Measurements from ENCODE around the gene BLM. TPM values are rescaled to one million over a fixed set of nuclear protein-coding genes. Genes with fewer than 3 reads are reported as not detected.

BLM gene
- total and polyA plus RNA-seq, 2 of the 4 experiments (the other 2 are of a cell fraction): 2.5 to 6.5 TPM

GRCh38 chr15:90718232-90718631 is 1.1 kb downstream of the BLM start:
- Histone ChIP-seq H3K9ac (ENCODE audit: low read depth, low read length) (no peak overlapping the region), H3K27me3 (ENCODE audit: control insufficient read depth, insufficient read depth, low read length) (no peaks in the 10 kb centered on the region), H4K20me1 (ENCODE audit: insufficient read depth, low read length) (no peaks in the 10 kb centered on the region), H3K4me1 (ENCODE audit: control insufficient read depth, insufficient read depth, low read length) (peaks cover 2% of the 10 kb centered on the region; the same call in 1 of the 2 replicates), H3K23ac (ENCODE audit: low read depth, low read length) (peak overlapping the region; percentile 41; the same call in 1 of the 2 replicates), H3K4me3 (ENCODE audit: insufficient read depth, low read depth, low read length) (no peak overlapping the region), H3K79me1 (ENCODE audit: low read depth in 1 of 2, low read length in 2 of 2) (peaks cover 10 to 21% of the 10 kb centered on the region in 2 experiments; a peak in 3 of 4 replicates), H4K91ac (ENCODE audit: insufficient read depth, low read depth, low read length) (no peak overlapping the region), H2BK20ac (ENCODE audit: low read depth, low read length) (no peak overlapping the region), H2AFZ (replicated peaks; ENCODE audit: low read length, poor library complexity) (no peak overlapping the region), H3K4ac (ENCODE audit: low read depth, low read length) (no peak overlapping the region), H3K9me3 (ENCODE audit: control insufficient read depth, insufficient read depth, low read length) (no peaks in the 10 kb centered on the region), H2BK120ac (ENCODE audit: low read depth, low read length) (no peak overlapping the region), H3K4me2 (ENCODE audit: low read depth, low read length) (no peak overlapping the region; the same call in 1 of the 2 replicates), H3K36me3 (ENCODE audit: control insufficient read depth, insufficient read depth, low read length) (no peaks in the 10 kb centered on the region), H4K8ac (ENCODE audit: low read depth in 2 of 2, low read length in 2 of 2) (no peak overlapping the region), H4K5ac (ENCODE audit: low read depth, low read length) (no peak overlapping the region), H3K14ac (replicated peaks; ENCODE audit: low read depth, low read length) (no peak overlapping the region), H3K56ac (ENCODE audit: extremely low read depth, insufficient read depth, low read length) (no peak overlapping the region), H3K18ac (ENCODE audit: low read depth, low read length) (no peak overlapping the region), H2AK5ac (ENCODE audit: low read depth, low read length) (no peak overlapping the region), H2AK9ac (replicated peaks; ENCODE audit: low read depth, low read length, poor library complexity) (no peak overlapping the region), H3K27ac (ENCODE audit: insufficient read depth, low read length) (no peak overlapping the region), H2BK15ac (ENCODE audit: low read depth, low read length) (no peak overlapping the region), H2BK5ac (ENCODE audit: low read depth, low read length, poor library complexity, severe bottlenecking) (no peak overlapping the region), H3K9me1 (ENCODE audit: insufficient read depth, low read length) (peaks cover 3% of the 10 kb centered on the region; the same call in 1 of the 2 replicates)
- CTCF ChIA-PET: no interaction called here
- dilution Hi-C loops (cut with HindIII; ENCODE audit: low sequenced_read_pairs, unreplicated experiment) (no loop called here), in situ Hi-C loops (cut with MboI; ENCODE audit: low sequenced_read_pairs) (no loop called here), intact Hi-C loops (cut with micrococcal nuclease) (loop anchor here (5.0 kb wide), 2 partner anchors 154 to 169 kb away; no protein-coding TSS in a partner anchor)
- DNase-seq (no peak), ATAC-seq (ENCODE audit: low read depth) (no peak)
- WGBS, 2 experiments (ENCODE audit: extremely low coverage in 2 of 2, insufficient read length in 1 of 2): no CpG with 5 or more reads among the region's 5 CpGs
- TF ChIP-seq RCOR1 (IDR thresholded peaks at IDR 0.05; ENCODE audit: insufficient replicate concordance, low read length): no peak
- TF ChIP-seq MAZ (IDR thresholded peaks at IDR 0.05; ENCODE audit: borderline replicate concordance, low read depth, low read length): no peak
- no peak for TF ChIP-seq MAFK (IDR thresholded peaks at IDR 0.05; ENCODE audit: low read depth, low read length)
- no peak for TF ChIP-seq FOS (IDR thresholded peaks at IDR 0.05; ENCODE audit: low read depth, low read length)
- TF ChIP-seq RAD21 (IDR thresholded peaks at IDR 0.05; ENCODE audit: low read length): no peak
- TF ChIP-seq ELK1 (IDR thresholded peaks at IDR 0.05; ENCODE audit: borderline replicate concordance, low read depth, low read length): no peak
- TF ChIP-seq USF2 (IDR thresholded peaks at IDR 0.05; ENCODE audit: low read depth, low read length): no peak
- no peak for TF ChIP-seq SMC3 (IDR thresholded peaks at IDR 0.05; ENCODE audit: low read depth, low read length)
- TF ChIP-seq NFE2L2 (IDR thresholded peaks at IDR 0.05; ENCODE audit: low read depth, low read length): no peak
- TF ChIP-seq CEBPB (IDR thresholded peaks at IDR 0.05; ENCODE audit: low read depth, low read length): no peak
- TF ChIP-seq RFX5 (IDR thresholded peaks at IDR 0.05; ENCODE audit: low read depth, low read length): no peak
- no peak for TF ChIP-seq MXI1 (IDR thresholded peaks at IDR 0.05; ENCODE audit: borderline replicate concordance, low read depth, low read length)
- POLR2A ChIA-PET (ENCODE audit: unreplicated experiment): no interaction called here
- no TSS peak for BruUV-seq (replicated peaks)
